Activated CD4-positive, alpha-beta T cell treated with anti-CD3 and anti-CD28 coated beads, Interleukin-2, amount 10 ng/mL, durations not matched to agents 7 days and 5 days (primary cell): ENCODE data around the gene UBN2. TPM values are rescaled to one million over a fixed set of nuclear protein-coding genes. Genes with fewer than 3 reads are reported as not detected.

Experiments
- CTCF ChIA-PET: fragments of 350-600 bp; sonication (Branson Sonifier 250); formaldehyde crosslinking; loops from one replicate; lab custom pipeline; 2021; ENCODE audit warnings: antibody characterized with exemption; lab: Charles Lee
- POLR2A ChIA-PET: fragments of 350-600 bp; sonication (Branson Sonifier 250); formaldehyde crosslinking; loops from one replicate; lab custom pipeline; 2021; ENCODE audit warnings: antibody characterized with exemption; lab: Charles Lee
- DNase-seq: peaks from one replicate; pipeline ENCODE4 v3.0.0-alpha.2; 2020
- H3K27ac Mint-ChIP-seq: one replicate; pipeline ENCODE4 v1.8.0; 2021; ENCODE audit warnings: mild to moderate bottlenecking, moderate library complexity, mixed read lengths
- H3K27me3 Mint-ChIP-seq: one replicate; pipeline ENCODE4 v1.8.0; 2021; ENCODE audit warnings: mixed read lengths
- H3K36me3 Mint-ChIP-seq: one replicate; pipeline ENCODE4 v1.8.0; 2021; ENCODE audit warnings: low read depth, mixed read lengths
- H3K4me1 Mint-ChIP-seq: one replicate; pipeline ENCODE4 v1.8.0; 2021; ENCODE audit warnings: mixed read lengths
- H3K4me3 Mint-ChIP-seq: one replicate; pipeline ENCODE4 v1.8.0; 2021; ENCODE audit warnings: mild to moderate bottlenecking, moderate library complexity, mixed read lengths
- H3K9me3 Mint-ChIP-seq: one replicate; pipeline ENCODE4 v1.8.0; 2021; ENCODE audit warnings: mixed read lengths
- total RNA-seq, 2 experiments: library from RNA; stranded (reverse); gene quantifications; one replicate each; pipeline ENCODE4 v1.2.3, GENCODE V29; 2021

Gene UBN2
- total RNA-seq, 2 experiments from 2014 or later, result 9.5 to 11.8 TPM

DNA sequence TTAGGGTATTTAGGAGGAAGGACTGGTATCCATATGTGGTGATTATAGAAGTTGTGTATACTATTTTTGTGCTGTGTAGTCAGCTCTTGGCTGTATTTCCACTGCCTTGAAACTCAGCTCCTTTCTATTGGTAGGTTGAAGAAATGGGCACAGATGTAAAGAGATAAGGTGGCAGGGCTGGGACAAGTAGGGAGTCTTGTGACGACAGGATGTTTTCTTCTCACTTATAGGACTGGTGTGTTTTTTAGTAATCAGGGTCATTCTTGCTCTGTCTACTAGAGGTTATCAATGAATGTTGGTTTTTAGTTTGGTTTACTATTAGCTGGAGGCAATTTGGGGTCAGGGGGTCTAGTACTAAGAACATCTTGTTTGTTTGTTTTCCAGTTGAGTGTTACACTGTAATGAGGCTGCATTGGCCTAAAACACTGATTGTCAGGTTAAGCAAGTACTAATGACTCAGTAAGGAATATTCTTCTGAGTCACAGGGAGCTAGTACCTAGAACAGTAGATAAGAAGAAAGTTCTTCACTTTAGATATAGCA, 11.8 kb downstream of the UBN2 start:
- ChIA-PET POLR2A (no interaction called here), CTCF (interaction anchor here (1.1 to 1.6 kb wide), 2 partner anchors 11 to 12 kb away, joined by 3 to 4 read pairs; partner anchors contain the start of gene UBN2)
- Mint-ChIP-seq H3K36me3 (peaks cover 38% of the 10 kb centered on the region), H3K27me3 (no peaks in the 10 kb centered on the region), H3K4me1 (peaks cover 7% of the 10 kb centered on the region), H3K27ac (no peak overlapping the region), H3K4me3 (no peak overlapping the region), H3K9me3 (no peaks in the 10 kb centered on the region)
- DNase-seq, result no peak

DNA sequence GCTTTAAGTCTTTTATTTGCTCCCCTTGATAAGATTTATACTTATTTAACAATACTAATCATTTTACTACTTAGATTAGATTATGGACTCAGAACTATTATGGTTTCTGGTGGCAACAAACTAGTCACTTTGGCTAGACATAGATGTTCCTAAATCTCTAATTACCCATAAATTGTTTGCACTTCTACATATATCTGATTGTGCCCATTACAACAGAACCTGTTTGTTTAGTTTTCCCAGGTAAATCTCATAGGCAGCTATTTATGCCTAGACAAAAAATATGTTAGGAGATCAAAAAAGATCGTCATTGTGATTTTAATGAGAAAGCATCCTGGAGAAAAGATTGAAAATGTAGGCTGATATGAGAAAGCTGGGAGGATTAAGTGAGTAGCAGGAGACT, 14.4 kb downstream of the UBN2 start:
- POLR2A ChIA-PET, result interaction anchor here (1.0 kb wide), 1 partner anchor 10 kb away, joined by 3 read pairs; no protein-coding TSS in a partner anchor
- DNase-seq, result no peak
- H3K27me3 Mint-ChIP-seq, result no peaks in the 10 kb centered on the region
- no peak overlapping the region for H3K27ac Mint-ChIP-seq
- H3K36me3 Mint-ChIP-seq, result peaks cover 32% of the 10 kb centered on the region
- no peaks in the 10 kb centered on the region for H3K9me3 Mint-ChIP-seq
- CTCF ChIA-PET, result no interaction called here
- no peak overlapping the region for H3K4me3 Mint-ChIP-seq
- H3K4me1 Mint-ChIP-seq, result peaks cover 12% of the 10 kb centered on the region

DNA sequence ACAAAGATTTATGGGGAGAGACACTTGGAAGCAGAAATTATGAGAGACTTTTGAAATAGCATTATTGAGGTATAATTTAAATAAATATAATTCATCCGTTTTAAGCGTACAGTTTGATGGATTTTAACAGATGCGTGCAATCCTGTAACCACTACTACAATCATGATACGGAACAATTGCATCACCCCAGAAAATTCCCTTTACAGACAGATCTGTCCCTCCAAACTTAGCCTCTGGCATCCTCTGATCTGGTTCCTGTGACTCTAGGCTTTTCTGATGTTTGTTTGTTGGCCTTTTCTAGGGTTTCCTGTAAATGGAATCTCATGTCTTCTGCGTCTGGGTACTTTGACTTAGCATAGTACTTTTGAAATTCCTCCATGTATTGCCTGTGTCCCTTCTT, 15.5 kb downstream of the UBN2 start:
- DNase-seq, result no peak

DNA sequence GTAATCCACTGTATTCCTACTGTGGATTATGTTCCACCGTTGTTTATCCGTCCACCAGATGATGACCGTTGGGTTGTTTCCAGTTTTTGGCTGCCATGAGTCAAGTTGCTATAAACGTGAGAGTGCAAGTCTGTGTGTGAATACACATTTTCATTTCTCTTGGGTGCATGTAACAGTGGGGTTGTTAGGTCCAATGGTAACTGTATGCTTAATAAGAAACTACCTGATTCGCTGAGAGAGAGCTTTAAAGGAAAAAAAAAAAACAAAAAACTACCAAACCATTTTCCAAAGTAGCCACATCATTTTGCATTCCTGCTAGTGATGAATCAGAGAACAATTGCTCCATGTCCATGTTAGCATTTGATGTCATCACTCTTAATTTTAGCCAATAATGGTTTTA, 15.9 kb downstream of the UBN2 start:
- no peak overlapping the region for H3K27ac Mint-ChIP-seq
- DNase-seq, result no peak
- H3K36me3 Mint-ChIP-seq, result peaks cover 37% of the 10 kb centered on the region
- no peaks in the 10 kb centered on the region for H3K9me3 Mint-ChIP-seq
- peaks cover 12% of the 10 kb centered on the region for H3K4me1 Mint-ChIP-seq
- no peaks in the 10 kb centered on the region for H3K27me3 Mint-ChIP-seq
- POLR2A ChIA-PET, result no interaction called here
- no peak overlapping the region for H3K4me3 Mint-ChIP-seq
- CTCF ChIA-PET, result no interaction called here

More for the DNA sequence above, 15.5 kb downstream of the UBN2 start:
- Mint-ChIP-seq H3K4me3 (no peak overlapping the region), H3K36me3 (peaks cover 33% of the 10 kb centered on the region), H3K4me1 (peaks cover 12% of the 10 kb centered on the region), H3K27me3 (no peaks in the 10 kb centered on the region), H3K9me3 (no peaks in the 10 kb centered on the region), H3K27ac (no peak overlapping the region)
- ChIA-PET POLR2A (no interaction called here), CTCF (no interaction called here)

DNA sequence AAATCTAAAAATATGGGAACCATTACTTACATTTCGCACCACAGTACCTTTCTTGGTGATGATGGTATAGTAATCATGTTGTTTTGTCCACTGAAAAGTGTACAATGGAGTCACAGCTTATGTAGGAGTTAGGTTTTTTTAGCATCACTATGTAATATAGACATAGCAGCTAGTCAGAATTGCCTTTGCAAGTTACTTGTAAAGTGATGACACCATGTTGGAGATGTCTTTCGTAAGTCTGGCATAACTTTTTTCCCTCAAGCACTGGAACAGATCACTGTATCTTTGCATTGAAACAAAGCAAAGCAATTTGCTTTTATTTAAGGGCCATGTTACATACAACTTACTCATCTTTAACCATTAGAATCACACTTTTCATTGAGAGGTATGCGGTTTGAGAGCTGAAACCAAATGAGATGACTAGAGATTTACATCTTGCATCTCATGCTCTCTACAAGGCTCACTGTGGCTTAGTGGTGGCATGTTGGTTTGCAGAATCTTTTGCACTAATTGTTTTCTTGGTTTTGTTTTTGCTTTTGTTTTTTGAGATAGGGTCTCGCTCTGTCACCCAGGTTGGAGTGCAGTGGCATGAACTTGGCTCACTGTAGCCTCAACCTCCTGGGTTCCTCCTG, 18.3 kb downstream of the UBN2 start:
- CTCF ChIA-PET, result no interaction called here
- H3K27ac Mint-ChIP-seq, result no peak overlapping the region
- H3K36me3 Mint-ChIP-seq, result peaks cover 29% of the 10 kb centered on the region
- POLR2A ChIA-PET, result no interaction called here
- H3K9me3 Mint-ChIP-seq, result no peaks in the 10 kb centered on the region
- peaks cover 6% of the 10 kb centered on the region for H3K4me1 Mint-ChIP-seq
- H3K4me3 Mint-ChIP-seq, result no peak overlapping the region
- DNase-seq, result peak; percentile 7
- no peaks in the 10 kb centered on the region for H3K27me3 Mint-ChIP-seq

DNA sequence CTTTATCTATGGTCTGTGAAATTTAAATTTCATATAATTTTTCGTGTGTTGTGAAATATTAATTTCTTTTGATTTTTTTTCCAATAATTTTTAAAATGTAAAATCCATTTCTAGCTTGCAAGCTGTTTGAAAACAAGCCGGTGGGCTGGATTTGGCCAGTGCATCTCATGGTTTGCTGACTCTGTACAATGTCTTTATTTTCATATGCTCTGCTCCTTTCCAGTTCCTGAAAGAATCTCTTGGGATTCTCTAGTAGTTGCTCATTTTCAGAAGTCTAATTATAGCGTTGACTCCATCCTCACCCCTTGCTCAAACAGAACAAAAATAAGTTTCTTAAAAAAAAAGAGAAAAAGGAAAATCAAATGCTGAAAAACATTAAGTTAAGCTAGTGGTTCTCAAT, 21.4 kb downstream of the UBN2 start:
- Mint-ChIP-seq H3K4me3 (no peak overlapping the region), H3K4me1 (peaks cover 6% of the 10 kb centered on the region), H3K27ac (no peak overlapping the region), H3K27me3 (no peaks in the 10 kb centered on the region), H3K9me3 (no peaks in the 10 kb centered on the region), H3K36me3 (peaks cover 22% of the 10 kb centered on the region)
- POLR2A ChIA-PET, result no interaction called here
- CTCF ChIA-PET, result no interaction called here
- DNase-seq, result no peak

DNA sequence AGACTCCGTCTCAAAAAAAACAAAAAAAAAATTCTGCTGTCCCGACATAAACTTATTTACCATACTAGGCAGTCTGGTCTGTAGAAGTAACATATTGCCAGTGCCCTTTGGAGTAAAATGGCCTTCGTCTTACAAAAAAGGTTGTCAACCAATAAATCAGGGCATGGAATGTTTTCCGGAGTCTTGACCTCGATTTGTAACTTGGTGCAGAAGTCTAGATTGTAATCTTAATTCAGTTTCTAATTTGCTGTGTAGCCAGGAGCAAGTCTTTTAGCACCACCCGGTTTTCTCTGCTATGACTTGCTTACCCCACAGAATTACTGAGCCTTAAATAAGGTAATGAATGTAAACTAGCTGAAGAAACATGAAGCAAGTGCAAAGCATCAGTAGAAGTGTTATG, 23.2 kb downstream of the UBN2 start:
- no peaks in the 10 kb centered on the region for H3K9me3 Mint-ChIP-seq
- H3K4me1 Mint-ChIP-seq, result peaks cover 3% of the 10 kb centered on the region
- CTCF ChIA-PET, result no interaction called here
- no peak overlapping the region for H3K4me3 Mint-ChIP-seq
- no peak for DNase-seq
- peaks cover 18% of the 10 kb centered on the region for H3K36me3 Mint-ChIP-seq
- no peak overlapping the region for H3K27ac Mint-ChIP-seq
- POLR2A ChIA-PET, result no interaction called here
- H3K27me3 Mint-ChIP-seq, result no peaks in the 10 kb centered on the region

DNA sequence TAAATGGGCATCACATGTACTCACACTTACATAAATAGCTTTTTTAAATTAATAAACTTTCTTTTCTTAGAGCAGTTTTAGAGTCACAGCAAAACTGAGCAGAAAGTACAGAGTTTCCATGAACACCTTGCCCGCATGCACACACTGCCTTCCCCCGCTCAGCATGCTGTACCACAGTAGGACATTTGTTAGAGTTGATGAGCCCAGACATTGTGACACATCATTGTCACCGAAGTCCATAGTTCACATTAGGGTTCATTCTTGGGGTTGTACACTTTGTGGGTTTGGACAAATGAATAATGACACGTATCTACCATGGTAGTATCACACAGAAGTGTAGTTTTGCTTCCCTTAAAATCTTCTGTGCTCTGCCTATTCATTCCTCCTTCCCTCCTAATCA, 23.7 kb downstream of the UBN2 start:
- no peaks in the 10 kb centered on the region for H3K4me1 Mint-ChIP-seq
- ChIA-PET CTCF (no interaction called here), POLR2A (no interaction called here)
- DNase-seq, result no peak
- H3K27ac Mint-ChIP-seq, result no peak overlapping the region
- H3K36me3 Mint-ChIP-seq, result peaks cover 18% of the 10 kb centered on the region
- no peaks in the 10 kb centered on the region for H3K27me3 Mint-ChIP-seq
- no peaks in the 10 kb centered on the region for H3K9me3 Mint-ChIP-seq
- H3K4me3 Mint-ChIP-seq, result no peak overlapping the region

DNA sequence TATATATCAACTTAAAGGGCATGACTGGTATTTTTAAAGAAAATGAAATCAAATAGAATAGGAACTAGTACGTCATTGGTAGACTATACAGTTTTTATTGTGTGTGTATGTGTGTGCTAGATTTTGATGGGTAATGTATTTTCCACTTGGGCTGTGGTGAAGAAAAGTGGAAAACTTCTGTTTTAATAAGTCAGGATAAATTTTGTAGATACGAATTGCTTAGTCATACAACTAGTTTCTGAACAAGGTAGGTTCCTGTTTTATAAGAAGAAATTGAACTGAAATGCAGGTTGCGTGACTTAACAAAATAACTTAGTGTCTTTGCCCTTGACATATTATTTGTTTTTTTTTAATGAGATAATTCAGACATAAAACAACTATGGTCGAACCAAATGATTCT, 24.3 kb downstream of the UBN2 start:
- DNase-seq, result no peak
- H3K27ac Mint-ChIP-seq, result no peak overlapping the region
- ChIA-PET POLR2A (no interaction called here), CTCF (no interaction called here)
- peaks cover 18% of the 10 kb centered on the region for H3K36me3 Mint-ChIP-seq
- no peaks in the 10 kb centered on the region for H3K27me3 Mint-ChIP-seq
- no peaks in the 10 kb centered on the region for H3K4me1 Mint-ChIP-seq
- no peak overlapping the region for H3K4me3 Mint-ChIP-seq
- no peaks in the 10 kb centered on the region for H3K9me3 Mint-ChIP-seq

DNA sequence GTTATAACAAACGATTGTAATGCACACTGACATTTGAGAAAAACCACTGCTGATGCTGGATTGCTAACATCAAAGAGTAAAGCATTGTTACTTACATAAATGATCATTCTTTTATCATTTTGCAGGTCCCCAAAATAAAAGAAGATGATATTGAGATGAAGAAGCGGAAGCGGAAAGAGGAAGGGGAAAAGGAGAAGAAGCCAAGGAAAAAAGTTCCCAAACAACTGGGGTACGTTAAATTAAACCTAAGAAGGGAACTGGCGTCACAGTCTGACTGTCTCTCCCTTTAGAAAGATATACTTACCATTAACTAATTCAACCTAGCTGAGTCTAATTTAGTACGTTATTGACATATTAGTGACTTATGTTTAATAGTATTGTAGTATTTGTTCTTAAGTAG, 28.1 kb downstream of the UBN2 start:
- no peaks in the 10 kb centered on the region for H3K9me3 Mint-ChIP-seq
- H3K4me1 Mint-ChIP-seq, result no peaks in the 10 kb centered on the region
- H3K27ac Mint-ChIP-seq, result no peak overlapping the region
- no peak for DNase-seq
- H3K36me3 Mint-ChIP-seq, result peaks cover 11% of the 10 kb centered on the region
- CTCF ChIA-PET, result no interaction called here
- no peak overlapping the region for H3K4me3 Mint-ChIP-seq
- POLR2A ChIA-PET, result no interaction called here
- H3K27me3 Mint-ChIP-seq, result no peaks in the 10 kb centered on the region

DNA sequence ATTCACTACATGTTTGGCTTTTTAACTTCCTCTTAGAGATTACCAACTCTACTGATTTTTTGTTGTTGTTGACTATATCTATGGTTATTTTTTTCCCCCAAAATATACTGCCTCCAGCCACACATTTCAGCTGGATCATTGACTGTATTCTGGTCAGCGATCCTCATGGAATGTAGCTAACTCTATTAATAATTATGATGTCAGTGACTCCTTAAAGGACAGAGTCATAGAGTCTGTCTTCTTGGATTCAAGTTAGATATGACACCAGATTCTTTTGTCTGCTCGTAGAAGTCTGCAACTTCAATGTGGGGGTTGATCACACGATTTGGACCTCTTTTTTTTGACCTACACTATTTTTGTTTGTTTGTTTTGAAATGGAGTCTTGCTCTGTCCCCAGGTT, 33.2 kb downstream of the UBN2 start:
- no peaks in the 10 kb centered on the region for H3K4me1 Mint-ChIP-seq
- H3K4me3 Mint-ChIP-seq, result no peak overlapping the region
- no peaks in the 10 kb centered on the region for H3K27me3 Mint-ChIP-seq
- peaks cover 24% of the 10 kb centered on the region for H3K36me3 Mint-ChIP-seq
- ChIA-PET CTCF (no interaction called here), POLR2A (no interaction called here)
- H3K27ac Mint-ChIP-seq, result no peak overlapping the region
- no peak for DNase-seq
- no peaks in the 10 kb centered on the region for H3K9me3 Mint-ChIP-seq

DNA sequence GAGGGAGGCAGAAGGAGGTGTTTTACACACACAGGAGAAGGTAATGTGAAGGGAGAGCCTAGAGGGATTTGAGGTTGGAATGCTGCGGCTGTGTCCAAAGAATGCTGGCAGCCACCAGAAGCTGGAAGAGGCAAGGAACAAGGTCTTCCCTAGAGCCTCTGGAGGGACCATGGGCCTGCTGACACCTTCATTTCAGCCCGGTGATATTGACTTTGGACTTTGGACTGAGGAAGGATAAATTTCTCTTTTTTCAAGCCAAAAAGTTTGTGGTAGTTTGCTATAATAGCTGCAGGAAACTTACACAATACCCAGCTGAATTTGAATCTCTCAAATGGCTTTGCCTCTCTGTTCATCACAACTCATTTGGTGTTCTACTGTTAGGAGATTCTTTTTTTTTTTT, 34.6 kb downstream of the UBN2 start:
- DNase-seq, result no peak
- no peaks in the 10 kb centered on the region for H3K27me3 Mint-ChIP-seq
- no peak overlapping the region for H3K4me3 Mint-ChIP-seq
- POLR2A ChIA-PET, result no interaction called here
- no peaks in the 10 kb centered on the region for H3K9me3 Mint-ChIP-seq
- no peak overlapping the region for H3K27ac Mint-ChIP-seq
- H3K36me3 Mint-ChIP-seq, result peaks cover 25% of the 10 kb centered on the region
- no peaks in the 10 kb centered on the region for H3K4me1 Mint-ChIP-seq
- CTCF ChIA-PET, result interaction anchor here (0.6 kb wide), 2 partner anchors 13 to 117 kb away, joined by 3 read pairs; no protein-coding TSS in a partner anchor

DNA sequence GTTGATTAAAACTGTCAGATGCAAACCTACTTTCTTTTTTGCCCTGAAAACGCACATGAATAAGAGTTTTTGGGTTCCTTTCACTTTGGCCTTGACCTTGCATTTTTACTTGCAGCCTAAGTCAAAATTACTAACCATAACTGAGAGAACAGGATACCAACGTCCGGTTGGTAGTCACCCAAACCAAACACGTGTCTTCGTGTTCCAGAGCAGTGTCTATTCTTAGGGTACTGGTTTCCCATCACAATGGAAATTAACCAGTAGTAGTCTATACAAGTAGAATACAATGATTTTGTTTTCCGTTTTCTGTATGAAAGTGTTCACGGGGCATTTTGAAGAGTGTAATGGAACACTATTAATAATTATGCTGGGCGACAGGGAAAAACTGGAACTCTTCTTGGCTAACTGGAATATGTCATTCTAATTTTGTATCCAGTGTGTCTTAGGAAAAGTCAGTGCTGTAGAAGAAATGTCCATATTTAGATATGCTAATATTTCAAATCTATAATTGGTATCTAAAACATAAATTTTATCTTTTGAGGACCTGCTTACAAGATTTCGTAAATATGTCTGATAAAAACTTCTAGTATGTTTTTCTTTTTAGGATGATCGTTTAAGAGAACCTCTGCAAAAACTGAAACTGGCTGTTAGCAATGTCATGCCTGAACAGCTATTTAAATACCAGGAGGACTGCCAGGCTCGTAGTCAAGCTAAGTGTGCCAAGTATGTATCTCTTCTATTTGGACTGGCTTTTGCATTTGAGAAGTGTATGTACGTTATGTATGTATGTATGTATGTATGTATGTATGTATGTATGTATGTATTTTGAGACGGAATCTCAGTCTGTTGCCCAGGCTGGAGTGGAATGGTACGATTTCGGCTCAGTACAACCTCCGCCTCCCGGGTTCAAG, 40.9 kb downstream of the UBN2 start:
- ChIA-PET POLR2A (no interaction called here), CTCF (no interaction called here)
- Mint-ChIP-seq H3K27ac (no peak overlapping the region), H3K27me3 (no peaks in the 10 kb centered on the region), H3K9me3 (no peaks in the 10 kb centered on the region), H3K36me3 (peaks cover 18% of the 10 kb centered on the region), H3K4me3 (no peak overlapping the region), H3K4me1 (no peaks in the 10 kb centered on the region)
- no peak for DNase-seq
